KMS-11 (cell line): ENCODE results near the gene REPIN1.

Source experiments
- H2AFZ ChIP-seq: fragments of 200-600 bp; sonication (generic); 2 replicates; pipeline ENCODE4 v1.6.1; 2016; ENCODE audit warnings: antibody characterized with exemption, mixed run types, low read depth
- H3K27ac ChIP-seq: fragments of 200-600 bp; sonication (generic); 2 replicates; pipeline ENCODE4 v1.6.1; 2016; ENCODE audit warnings: mild to moderate bottlenecking, mixed run types
- H3K27me3 ChIP-seq: fragments of 200-600 bp; sonication (generic); 2 replicates; pipeline ENCODE4 v1.6.1; 2017; ENCODE audit warnings: mild to moderate bottlenecking, low read depth, mixed run types, moderate library complexity; ENCODE audit not compliant: insufficient read depth
- H3K36me3 ChIP-seq: fragments of 200-600 bp; sonication (generic); 2 replicates; pipeline ENCODE4 v1.6.1; 2017; ENCODE audit warnings: mild to moderate bottlenecking, mixed run types; ENCODE audit not compliant: insufficient read depth
- H3K4me1 ChIP-seq: fragments of 200-600 bp; sonication (generic); 2 replicates; pipeline ENCODE4 v1.6.1; 2016; ENCODE audit warnings: mild to moderate bottlenecking, low read depth, mixed run types; ENCODE audit not compliant: poor library complexity, severe bottlenecking
- H3K4me2 ChIP-seq: fragments of 200-600 bp; sonication (generic); 2 replicates; pipeline ENCODE4 v1.7.0; 2016; ENCODE audit warnings: mild to moderate bottlenecking, mixed run types
- H3K4me3 ChIP-seq: fragments of 200-600 bp; sonication (generic); IDR thresholded peaks from 2 replicates; pipeline ENCODE4 v1.6.1; 2017; ENCODE audit warnings: low read depth, low read length, mixed read lengths; ENCODE audit not compliant: insufficient read depth
- H3K79me2 ChIP-seq: fragments of 200-600 bp; sonication (generic); 2 replicates; pipeline ENCODE4 v1.6.1; 2016; ENCODE audit warnings: low read depth, mixed run types; ENCODE audit not compliant: insufficient read depth
- H3K9ac ChIP-seq: fragments of 200-600 bp; sonication (generic); 2 replicates; pipeline ENCODE4 v1.6.1; 2016; ENCODE audit warnings: mild to moderate bottlenecking, mixed run types
- H4K20me1 ChIP-seq: fragments of 200-600 bp; sonication (generic); 2 replicates; pipeline ENCODE4 v1.6.1; 2016; ENCODE audit warnings: mild to moderate bottlenecking, mixed run types; ENCODE audit not compliant: insufficient read depth
- CTCF ChIP-seq: fragments of 200-600 bp; sonication (generic); conservative IDR thresholded peaks from 2 replicates; pipeline ENCODE4 v1.6.1; 2017; ENCODE audit warnings: low read depth, mild to moderate bottlenecking, antibody characterized with exemption, low read length, moderate library complexity, mixed read lengths

REPIN1 gene

GRCh38 chr7:150338166-150338829, 30.3 kb upstream of the REPIN1 start:
- Histone ChIP-seq H3K79me2 (no peaks in the 10 kb centered on the region), H3K36me3 (no peaks in the 10 kb centered on the region), H2AFZ (no peak overlapping the region), H3K9ac (no peak overlapping the region), H3K27ac (no peak overlapping the region), H3K4me3 (no peak overlapping the region), H3K4me2 (no peak overlapping the region), H3K4me1 (no peaks in the 10 kb centered on the region), H4K20me1 (no peaks in the 10 kb centered on the region), H3K27me3 (no peaks in the 10 kb centered on the region)
- TF ChIP-seq CTCF, result no peak

- H3K4me3 ChIP-seq, result no peak overlapping the region
- no peak overlapping the region for H3K27ac ChIP-seq
- no peak overlapping the region for H2AFZ ChIP-seq
- no peaks in the 10 kb centered on the region for H3K27me3 ChIP-seq
- no peak overlapping the region for H3K4me2 ChIP-seq
- H3K4me1 ChIP-seq, result no peaks in the 10 kb centered on the region
- H4K20me1 ChIP-seq, result no peaks in the 10 kb centered on the region
- TF ChIP-seq CTCF, result no peak
- H3K36me3 ChIP-seq, result no peaks in the 10 kb centered on the region
- H3K79me2 ChIP-seq, result no peaks in the 10 kb centered on the region
- H3K9ac ChIP-seq, result no peak overlapping the region
These were observed 29.2 kb upstream of the REPIN1 start for GRCh38 chr7:150339409-150339809.

- Histone ChIP-seq H4K20me1 (no peaks in the 10 kb centered on the region), H3K9ac (no peak overlapping the region), H3K27me3 (no peaks in the 10 kb centered on the region), H3K79me2 (no peaks in the 10 kb centered on the region), H3K4me1 (no peaks in the 10 kb centered on the region), H3K36me3 (no peaks in the 10 kb centered on the region), H3K27ac (no peak overlapping the region), H3K4me2 (no peak overlapping the region), H2AFZ (no peak overlapping the region), H3K4me3 (no peak overlapping the region)
- TF ChIP-seq CTCF, result no peak
These were observed 28.4 kb upstream of the REPIN1 start for GRCh38 chr7:150340024-150340749.

GRCh38 chr7:150340875-150341262, 27.8 kb upstream of the REPIN1 start:
- no peak overlapping the region for H3K4me3 ChIP-seq
- no peak for TF ChIP-seq CTCF
- no peak overlapping the region for H3K9ac ChIP-seq
- no peaks in the 10 kb centered on the region for H3K79me2 ChIP-seq
- no peaks in the 10 kb centered on the region for H3K36me3 ChIP-seq
- no peaks in the 10 kb centered on the region for H3K4me1 ChIP-seq
- H3K4me2 ChIP-seq, result no peak overlapping the region
- no peaks in the 10 kb centered on the region for H4K20me1 ChIP-seq
- H3K27me3 ChIP-seq, result no peaks in the 10 kb centered on the region
- no peak overlapping the region for H3K27ac ChIP-seq
- H2AFZ ChIP-seq, result no peak overlapping the region
